GM08714 (cell line): ENCODE results near the gene ELAVL1.
"Not testable (repeated sequence)": the region's sequence is repeated elsewhere in the genome, so short reads cannot be mapped to it uniquely, and the experiment has no call there.

Experiments used
- H3K4me3 ChIP-seq: fragments of 200-500 bp; sonication (Bioruptor generic); 2 replicates; pipeline ENCODE4 v1.5.1; 2014; ENCODE audit warnings: mild to moderate bottlenecking, low read length, inconsistent platforms
- ZNF274 ChIP-seq: IDR thresholded peaks from 2 replicates; pipeline ENCODE4 v1.6.1; 2012; ENCODE audit warnings: mild to moderate bottlenecking, low read depth, low read length

ELAVL1 gene

DNA sequence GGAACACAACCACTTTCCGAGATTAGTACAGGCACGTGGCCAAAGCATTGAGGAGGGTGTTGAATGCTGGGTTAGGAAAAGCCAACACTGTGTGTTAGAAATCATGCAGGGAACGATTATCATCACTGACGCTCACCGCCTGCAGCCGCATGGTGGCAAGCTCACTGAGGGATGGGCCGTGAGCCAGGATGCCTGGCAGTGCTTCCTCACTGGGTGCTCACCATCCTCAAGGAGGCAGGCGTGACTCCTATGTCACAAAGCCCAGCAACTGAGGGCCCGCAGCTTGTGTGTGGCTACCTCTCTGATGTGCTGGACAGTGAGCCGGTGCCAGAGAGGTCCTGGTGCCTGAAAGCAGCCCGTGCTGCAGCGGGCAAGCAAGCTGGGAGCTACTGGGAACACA lies 31.6 kb downstream of the ELAVL1 start:
- no peak overlapping the region for H3K4me3 ChIP-seq
- no peak for TF ChIP-seq ZNF274

DNA sequence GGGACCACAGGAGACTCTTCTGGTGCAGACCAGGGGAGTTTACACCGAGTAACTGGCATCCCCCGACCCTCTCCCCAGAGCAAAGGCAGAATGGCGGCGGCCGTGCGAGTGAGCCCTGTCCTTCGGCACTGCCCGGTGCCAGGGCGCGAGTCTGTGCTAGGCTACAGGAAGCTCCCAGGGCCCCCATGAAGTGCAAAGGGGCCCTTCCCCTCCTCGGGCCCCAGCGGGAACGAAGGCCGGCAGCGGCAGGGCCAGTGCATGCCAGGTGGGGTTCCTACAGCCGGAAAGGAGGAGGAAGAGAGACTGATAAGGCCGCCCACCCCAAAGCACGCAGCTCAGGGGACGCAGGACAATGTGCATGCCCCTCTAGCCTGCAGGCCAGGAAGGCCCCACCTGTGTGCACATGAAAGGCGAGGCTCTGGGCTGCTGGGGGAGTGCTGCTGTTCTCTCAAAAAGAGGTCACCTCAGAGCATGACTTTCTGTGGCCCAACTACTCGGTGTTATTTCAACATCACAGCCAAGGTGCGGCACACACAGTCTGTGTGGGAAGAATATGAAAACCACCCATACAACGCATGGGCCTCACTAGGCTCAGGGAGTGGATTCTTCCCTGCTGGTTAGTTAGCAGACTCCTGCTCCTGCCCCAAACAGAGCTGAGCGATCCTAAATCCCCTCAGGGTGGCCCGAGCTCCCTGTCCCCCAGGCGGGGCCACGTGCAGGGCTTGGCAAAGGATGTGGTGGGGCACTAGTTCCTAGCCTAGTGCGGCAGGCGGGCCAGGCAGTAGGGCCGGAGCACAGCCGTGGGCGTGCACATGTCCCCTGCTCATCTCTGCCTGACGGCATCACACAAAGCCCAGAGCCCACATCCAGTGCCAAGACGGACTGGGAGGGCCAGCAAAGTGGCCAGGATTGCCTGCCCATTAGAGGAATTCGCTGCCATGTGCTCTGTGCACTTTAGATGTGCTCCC lies 33.6 kb downstream of the ELAVL1 start:
- H3K4me3 ChIP-seq: no peak overlapping the region
- no peak for TF ChIP-seq ZNF274

DNA sequence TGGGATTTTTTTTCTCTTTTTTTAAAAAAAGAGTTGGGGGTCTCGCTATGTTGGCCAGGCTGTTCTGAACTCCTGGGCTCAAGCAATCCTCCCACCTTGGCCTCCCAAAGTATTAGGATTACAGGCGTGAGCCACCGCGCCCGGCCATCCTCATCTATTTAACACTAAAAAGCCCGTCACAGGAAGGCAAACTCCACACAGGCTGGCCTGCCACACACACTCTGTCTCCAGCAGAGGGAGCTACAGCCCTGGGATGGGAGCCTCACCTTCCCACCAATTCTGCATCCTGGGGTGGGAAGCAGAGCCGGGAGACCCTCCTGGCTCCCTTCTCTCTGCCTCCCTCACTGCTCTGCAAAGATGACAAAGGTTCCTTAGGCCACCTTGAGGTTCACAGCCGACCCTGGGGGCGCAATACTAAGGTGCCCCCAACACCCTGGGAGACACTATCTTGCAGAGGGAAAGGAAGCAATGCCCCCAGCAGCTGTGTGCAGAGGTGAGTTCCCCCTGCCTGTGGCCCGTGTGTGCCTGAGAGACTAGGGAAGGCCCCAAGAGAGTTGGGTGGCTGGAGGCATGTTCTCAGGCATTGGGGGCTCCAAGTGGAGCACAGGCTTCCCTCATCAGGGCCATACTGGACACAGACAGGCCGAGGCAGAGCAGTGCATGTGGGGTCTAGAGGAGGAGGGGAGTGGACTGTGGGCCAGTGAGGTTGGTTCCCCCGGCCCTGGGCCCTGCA lies 34.6 kb downstream of the ELAVL1 start:
- no peak for TF ChIP-seq ZNF274
- H3K4me3 ChIP-seq: no peak overlapping the region

DNA sequence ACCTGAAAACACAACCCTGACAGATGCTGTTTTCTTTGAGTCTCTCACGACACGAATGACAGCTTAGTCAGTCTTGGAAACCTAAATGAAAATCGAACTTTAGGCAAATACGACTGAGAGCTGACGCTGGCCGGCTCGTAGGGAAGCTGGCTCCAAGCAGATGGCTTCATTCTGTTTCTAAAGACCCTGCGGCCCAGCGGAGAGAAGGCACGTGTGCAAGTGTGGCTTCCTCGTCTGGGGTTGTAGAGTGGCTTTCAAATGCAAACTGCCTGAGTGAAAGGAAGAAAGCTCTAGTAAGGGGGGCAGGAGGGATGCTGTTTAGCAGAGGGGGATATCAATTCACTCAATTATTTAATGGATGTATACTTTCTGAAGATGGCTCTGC lies 35.9 kb downstream of the ELAVL1 start:
- TF ChIP-seq ZNF274: no peak
- H3K4me3 ChIP-seq: no peak overlapping the region

DNA sequence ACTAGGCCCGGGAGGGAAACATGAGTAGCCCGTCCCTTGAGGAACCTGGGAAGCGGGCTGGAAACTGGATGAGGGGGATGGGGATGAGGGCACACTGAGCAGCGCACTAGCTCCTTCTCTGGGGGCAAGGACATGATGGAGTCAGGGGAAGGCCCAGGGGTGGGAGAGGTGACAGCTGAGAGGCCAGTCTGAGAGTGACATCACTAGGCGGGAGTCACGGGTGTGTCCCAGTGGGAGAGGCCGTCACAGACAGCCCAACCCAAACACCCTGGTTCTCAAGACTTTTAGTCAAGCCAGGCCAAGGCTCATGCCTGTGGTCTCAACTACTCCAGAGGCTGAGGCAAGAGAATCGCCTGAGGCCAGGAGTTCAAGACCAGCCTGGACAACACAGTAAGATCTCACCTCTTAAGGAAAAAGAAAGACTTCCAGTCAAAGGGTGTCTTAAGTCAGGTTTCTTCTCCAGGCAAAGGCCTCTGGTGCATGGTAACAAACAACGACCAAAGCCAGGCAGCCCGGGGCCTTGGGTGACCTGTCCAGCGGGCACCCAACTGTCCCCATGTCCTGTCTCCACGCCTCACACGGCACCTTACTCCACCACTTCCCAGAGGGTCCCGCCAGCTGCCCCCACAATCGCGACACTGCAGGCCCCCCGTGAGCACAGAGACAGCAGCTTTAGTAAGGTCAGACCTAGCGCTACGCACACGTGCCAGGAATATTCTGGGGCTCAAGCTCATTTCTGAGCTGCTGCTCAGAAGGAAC lies 36.5 kb downstream of the ELAVL1 start:
- TF ChIP-seq ZNF274: no peak
- no peak overlapping the region for H3K4me3 ChIP-seq

DNA sequence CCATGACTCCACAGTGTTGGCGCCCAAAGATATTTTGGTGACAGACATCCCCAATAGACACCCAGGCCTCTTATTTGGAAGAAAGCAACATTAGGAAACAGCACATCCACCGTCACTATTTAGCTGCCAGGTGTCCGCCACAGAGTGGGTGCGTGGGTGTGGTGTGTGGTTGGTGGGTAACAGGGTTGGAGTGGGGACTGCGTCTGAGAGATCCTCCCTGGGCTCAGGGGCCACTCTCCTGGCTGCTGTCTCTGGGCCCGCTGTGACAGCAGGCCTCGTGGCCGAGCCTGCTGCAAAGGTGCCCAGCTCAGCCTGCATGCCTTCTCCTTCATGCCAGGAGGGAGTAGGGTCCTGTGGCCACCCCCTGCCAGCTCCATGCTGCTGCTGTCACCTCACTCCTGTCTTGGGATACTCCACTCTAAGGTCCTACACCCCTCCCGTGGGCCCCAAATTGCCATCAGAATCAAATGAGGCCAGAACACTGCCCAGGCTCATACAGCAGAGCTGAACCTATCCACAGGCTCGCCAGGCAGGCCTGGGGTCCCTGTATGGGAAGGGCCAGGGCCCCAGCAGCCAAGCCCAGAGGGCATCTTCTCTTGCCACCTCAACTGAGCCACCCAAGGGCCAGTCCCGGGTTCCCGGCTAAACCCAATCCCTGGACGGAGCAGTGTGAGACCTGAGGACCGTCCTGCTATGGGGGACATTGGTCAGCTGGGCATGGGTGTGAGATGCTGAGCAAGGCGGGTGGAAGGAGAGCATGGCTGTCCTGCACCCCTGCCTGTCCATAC lies 37.2 kb downstream of the ELAVL1 start:
- no peak for TF ChIP-seq ZNF274
- H3K4me3 ChIP-seq: no peak overlapping the region

DNA sequence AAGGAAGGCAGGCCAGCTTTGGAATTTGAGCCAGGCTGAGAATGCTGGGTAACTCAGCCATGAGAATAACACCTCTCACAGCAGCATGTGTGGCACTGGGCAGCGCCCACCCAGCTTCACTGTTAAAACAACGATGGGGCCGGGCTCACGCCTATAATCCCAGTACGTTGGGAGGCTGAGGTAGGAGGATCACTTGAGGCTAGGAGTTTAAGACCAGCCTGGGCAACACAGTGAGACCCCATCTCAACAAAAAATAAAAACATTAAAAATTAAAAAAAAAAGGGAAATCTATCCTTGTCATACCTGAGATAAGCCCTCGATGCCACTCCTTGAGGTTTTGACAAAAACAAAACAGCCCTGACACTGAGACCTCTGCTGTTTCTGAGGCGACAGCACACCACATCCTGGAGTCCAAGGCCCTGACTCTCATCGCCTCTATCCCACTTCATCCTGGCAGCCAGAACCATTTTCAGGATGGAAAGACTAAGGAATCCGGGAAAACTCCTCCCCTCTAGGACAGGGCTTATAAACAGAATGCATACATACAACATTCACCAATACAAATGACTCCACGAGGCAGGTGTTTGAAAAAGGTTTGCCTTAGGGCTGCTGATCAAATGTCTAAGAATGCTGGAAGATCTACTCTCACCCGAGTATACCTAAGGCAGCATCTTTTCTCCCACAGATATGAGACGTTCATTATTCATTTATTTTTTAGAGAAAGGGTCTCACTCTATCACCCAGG lies 39.3 kb downstream of the ELAVL1 start:
- TF ChIP-seq ZNF274: no peak
- H3K4me3 ChIP-seq: no peak overlapping the region

DNA sequence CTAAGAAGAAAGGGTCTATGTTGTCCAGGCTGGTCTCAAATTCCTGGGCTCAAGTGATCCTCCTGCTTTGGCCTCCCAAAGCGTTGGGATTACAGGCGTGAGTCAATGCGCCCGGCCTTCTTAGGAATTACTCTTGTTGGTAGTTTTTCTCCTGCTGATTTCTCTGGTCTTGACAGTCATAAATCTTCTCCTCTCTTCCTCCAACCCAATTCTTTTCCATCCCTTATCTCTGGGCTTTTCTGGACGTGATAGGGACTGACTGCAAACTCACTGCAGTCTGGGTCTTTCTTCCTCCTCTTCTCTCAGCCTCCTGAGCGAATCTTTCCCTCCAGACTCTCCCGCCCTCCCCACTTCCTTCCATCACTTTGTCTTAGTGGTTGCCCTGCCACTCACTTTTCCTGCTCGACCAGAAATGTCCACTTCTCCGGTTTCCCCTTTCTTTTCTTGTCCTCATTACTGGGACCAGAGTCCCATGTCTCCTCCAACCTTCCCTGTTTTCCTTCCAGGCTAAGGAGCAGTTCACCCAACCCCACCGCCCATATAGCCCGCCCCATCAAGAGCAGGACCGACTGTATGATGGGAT lies 40.1 kb downstream of the ELAVL1 start:
- TF ChIP-seq ZNF274: no peak
- no peak overlapping the region for H3K4me3 ChIP-seq

DNA sequence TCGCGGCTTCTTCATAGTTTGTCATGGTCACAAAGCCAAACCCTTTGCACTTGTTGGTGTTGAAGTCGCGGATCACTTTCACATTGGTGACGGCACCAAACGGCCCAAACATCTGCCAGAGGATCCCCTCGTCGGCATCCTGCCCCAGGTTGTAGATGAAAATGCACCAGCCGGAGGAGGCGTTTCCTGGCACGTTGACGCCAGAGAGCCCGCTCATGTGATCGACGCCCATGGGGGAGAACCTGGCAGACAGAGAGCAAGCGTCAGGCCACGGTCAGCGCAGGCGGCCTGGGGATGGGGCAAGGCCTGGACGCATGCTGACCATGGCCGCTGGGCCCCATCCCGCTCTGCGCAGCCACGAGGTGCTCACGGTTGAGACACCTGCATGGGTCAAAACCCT lies 41.9 kb downstream of the ELAVL1 start:
- no peak overlapping the region for H3K4me3 ChIP-seq
- TF ChIP-seq ZNF274: no peak

DNA sequence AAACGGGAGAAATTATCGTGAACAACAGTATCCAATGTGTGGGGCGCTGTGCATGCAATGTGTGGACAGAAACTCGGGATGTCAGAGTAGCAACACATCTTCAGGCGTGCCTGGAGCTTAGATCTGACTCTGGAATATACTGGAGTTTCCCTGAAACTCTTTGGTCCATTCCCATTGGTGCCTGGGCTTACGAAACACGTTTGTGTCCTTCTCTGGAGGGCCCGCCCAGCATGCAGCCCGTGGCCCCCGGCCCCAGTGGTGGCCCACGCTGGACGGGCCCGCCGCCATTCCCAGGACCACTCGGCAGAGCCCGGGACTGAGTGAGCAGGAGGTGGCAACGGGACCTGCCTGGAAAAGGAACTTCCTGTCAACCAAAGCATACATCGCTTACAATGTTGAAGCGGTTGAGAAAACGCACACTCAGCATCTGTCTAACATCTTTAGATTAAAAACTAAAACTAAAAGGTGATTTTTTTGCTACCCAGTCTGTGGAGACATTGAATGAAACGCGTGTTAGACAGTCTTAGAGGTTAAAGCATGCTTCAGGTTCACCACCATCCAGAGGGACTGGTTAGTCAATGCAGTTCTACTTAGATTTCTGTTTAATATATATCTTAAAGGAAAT lies 42.7 kb downstream of the ELAVL1 start:
- TF ChIP-seq ZNF274: no peak
- no peak overlapping the region for H3K4me3 ChIP-seq

DNA sequence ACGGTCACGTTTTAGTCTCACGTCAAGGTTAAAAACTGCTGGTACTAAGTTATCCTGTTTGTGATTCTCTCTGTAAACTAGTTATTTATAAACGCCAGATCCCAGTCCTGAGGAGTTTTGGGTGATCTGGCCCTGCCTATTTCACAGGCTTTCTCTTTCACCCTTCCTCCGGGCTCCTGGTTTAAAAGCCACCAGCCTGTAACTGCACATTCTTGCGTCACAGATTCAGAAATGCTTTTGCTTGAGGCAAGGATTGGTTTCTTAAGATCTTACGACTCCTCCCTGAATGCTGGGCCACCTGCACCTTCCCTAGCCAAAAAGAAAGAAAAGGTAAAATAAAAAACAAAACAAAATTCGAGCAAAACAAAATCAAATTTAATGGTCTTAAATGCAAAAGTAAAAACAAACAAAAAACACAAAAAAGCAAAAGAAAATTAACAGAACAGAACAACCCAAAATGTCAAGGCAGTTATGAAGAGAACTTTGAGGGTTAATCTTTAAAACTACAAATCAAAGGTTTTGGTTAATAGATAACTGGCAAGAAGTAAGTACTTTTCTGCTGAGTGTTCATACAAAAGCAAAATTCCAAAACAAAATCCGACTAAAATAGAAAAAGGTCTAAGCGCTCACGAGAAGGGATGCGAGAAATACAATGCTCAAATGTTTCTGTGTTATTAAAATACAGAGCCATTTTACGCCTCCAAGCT lies 43.4 kb downstream of the ELAVL1 start:
- H3K4me3 ChIP-seq: no peak overlapping the region
- TF ChIP-seq ZNF274: no peak

DNA sequence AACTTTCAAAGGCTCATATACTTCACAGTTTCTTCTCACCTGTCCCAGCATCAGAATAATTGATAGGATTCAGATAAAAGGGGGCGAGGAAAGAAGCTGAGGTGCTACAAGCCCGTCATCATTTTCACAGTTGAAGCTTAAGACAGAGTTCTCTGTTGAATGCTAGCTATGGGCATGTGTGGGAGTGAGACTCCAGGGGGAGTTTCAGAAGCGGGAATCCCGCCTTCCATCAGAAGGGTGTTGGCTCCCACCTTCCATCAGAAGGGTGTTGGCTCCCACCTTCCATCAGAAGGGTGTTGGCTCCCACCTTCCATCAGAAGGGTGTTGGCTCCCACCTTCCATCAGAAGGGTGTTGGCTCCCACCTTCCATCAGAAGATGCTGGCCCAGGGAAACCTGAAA lies 44.4 kb downstream of the ELAVL1 start:
- H3K4me3 ChIP-seq: not testable (repeated sequence)
